PFSK-1 (cell line): ENCODE measurements around the gene PAQR5.

Experiments used
- POLR2AphosphoS5 ChIP-seq: IDR thresholded peaks from 2 replicates; pipeline ENCODE4 v1.6.1; 2012; ENCODE audit warnings: low read depth, mild to moderate bottlenecking, control low read depth, low read length, moderate library complexity
- TAF1 ChIP-seq: IDR thresholded peaks from 2 replicates; pipeline ENCODE4 v1.6.1; 2012; ENCODE audit warnings: low read length, control low read depth, borderline replicate concordance; ENCODE audit not compliant: insufficient read depth
- TF ChIP-seq, protein P1 (sequence below), 2 experiments: IDR thresholded peaks; 2 replicates each; pipeline versions ENCODE4 v1.6.1 to v1.8.0; 2011 to 2012; ENCODE audit warnings: low read depth in 2 of 2, low read length in 2 of 2, control low read depth in 1 of 2, inconsistent platforms in 1 of 2, mild to moderate bottlenecking in 1 of 2, moderate library complexity in 1 of 2; ENCODE audit not compliant: insufficient read depth in 1 of 2

DNA sequence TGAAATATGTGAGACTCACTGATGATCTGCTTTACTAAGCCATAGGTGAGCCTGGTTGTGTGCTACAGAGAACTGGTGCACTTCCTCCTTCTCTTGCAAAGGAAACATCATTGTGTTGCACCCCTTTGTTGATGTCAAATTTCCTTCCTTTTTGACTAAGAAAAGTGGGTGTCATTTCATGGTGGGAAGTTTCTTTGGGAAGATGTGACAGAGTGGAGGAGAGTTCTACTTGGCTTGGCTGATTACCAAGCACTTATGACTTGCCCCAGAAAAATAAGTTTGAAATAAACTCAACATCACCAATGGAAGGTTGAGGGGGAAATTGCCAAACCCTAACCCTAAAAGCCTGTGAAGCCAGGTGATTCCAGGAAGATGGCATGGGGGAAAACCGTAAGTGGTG, 61.9 kb downstream of the PAQR5 start:
- TF ChIP-seq POLR2AphosphoS5 = no peak
- TF ChIP-seq, protein P1, sequence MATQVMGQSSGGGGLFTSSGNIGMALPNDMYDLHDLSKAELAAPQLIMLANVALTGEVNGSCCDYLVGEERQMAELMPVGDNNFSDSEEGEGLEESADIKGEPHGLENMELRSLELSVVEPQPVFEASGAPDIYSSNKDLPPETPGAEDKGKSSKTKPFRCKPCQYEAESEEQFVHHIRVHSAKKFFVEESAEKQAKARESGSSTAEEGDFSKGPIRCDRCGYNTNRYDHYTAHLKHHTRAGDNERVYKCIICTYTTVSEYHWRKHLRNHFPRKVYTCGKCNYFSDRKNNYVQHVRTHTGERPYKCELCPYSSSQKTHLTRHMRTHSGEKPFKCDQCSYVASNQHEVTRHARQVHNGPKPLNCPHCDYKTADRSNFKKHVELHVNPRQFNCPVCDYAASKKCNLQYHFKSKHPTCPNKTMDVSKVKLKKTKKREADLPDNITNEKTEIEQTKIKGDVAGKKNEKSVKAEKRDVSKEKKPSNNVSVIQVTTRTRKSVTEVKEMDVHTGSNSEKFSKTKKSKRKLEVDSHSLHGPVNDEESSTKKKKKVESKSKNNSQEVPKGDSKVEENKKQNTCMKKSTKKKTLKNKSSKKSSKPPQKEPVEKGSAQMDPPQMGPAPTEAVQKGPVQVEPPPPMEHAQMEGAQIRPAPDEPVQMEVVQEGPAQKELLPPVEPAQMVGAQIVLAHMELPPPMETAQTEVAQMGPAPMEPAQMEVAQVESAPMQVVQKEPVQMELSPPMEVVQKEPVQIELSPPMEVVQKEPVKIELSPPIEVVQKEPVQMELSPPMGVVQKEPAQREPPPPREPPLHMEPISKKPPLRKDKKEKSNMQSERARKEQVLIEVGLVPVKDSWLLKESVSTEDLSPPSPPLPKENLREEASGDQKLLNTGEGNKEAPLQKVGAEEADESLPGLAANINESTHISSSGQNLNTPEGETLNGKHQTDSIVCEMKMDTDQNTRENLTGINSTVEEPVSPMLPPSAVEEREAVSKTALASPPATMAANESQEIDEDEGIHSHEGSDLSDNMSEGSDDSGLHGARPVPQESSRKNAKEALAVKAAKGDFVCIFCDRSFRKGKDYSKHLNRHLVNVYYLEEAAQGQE (IDR thresholded peaks at IDR 0.05; ENCODE audit: insufficient read depth in 1 of 2, low read depth in 2 of 2, low read length in 2 of 2) = no peak
- no peak for TF ChIP-seq TAF1
